HepG2 (cell line): ENCODE data around the gene SLC13A3. TPM values are rescaled to one million over a fixed set of nuclear protein-coding genes. Genes with fewer than 3 reads are reported as not detected.
A peak's percentile ranks its signal among the peaks of the same experiment; 100 is the strongest.

Source experiments
- FLYWCH1 ChIP-seq: sonication (generic); formaldehyde crosslinking; IDR thresholded peaks from 2 replicates; pipeline ENCODE4 v1.8.1; 2023; ENCODE audit warnings: mild to moderate bottlenecking, missing genetic modification reagents
- NFIB ChIP-seq: sonication (generic); formaldehyde crosslinking; IDR thresholded peaks from 2 replicates; pipeline ENCODE4 v1.9.0; 2021; ENCODE audit warnings: missing genetic modification reagents, mild to moderate bottlenecking, borderline replicate concordance
- SATB2 ChIP-seq: sonication (generic); formaldehyde crosslinking; IDR thresholded peaks from 2 replicates; pipeline ENCODE4 v1.5.0; 2020; ENCODE audit warnings: missing genetic modification reagents
- ZBTB33 ChIP-seq: sonication (generic); formaldehyde crosslinking; IDR thresholded peaks from 2 replicates; pipeline ENCODE4 v1.4.0; 2020; ENCODE audit warnings: missing genetic modification reagents
- ZC3H4 ChIP-seq: sonication (generic); formaldehyde crosslinking; IDR thresholded peaks from 2 replicates; pipeline ENCODE4 v1.4.0; 2020; ENCODE audit warnings: missing genetic modification reagents, borderline replicate concordance
- ZNF431 ChIP-seq: sonication (generic); formaldehyde crosslinking; IDR thresholded peaks from 2 replicates; pipeline ENCODE4 v1.9.0; 2022; ENCODE audit warnings: missing genetic modification reagents, low read depth, mild to moderate bottlenecking, borderline replicate concordance
- ZNF768 ChIP-seq: sonication (generic); formaldehyde crosslinking; IDR thresholded peaks from 2 replicates; pipeline ENCODE4 v1.4.0; 2020; ENCODE audit warnings: missing genetic modification reagents
- polyA plus RNA-seq, 8 experiments: library from polyadenylated mRNA; depleted of rRNA in 3 of 8; stranded (reverse) in 7 of 8; unstranded in 1 of 8; fragments of >200 nt; fragmentation: Illumina TruSeq in 4 of 8; extraction: Trizol in 4 of 8; gene quantifications; 2 replicates each; pipeline versions ENCODE4 v1.2.1 to v1.2.3, GENCODE V29; 2011 to 2016; ENCODE audit warnings: low read depth in 4 of 8, missing spikeins in 1 of 8, mixed read lengths in 1 of 8; ENCODE audit not compliant: insufficient read depth in 1 of 8
- total RNA-seq, 5 experiments: library from RNA; depleted of rRNA; stranded (reverse); fragments of >200 nt; fragmentation: Illumina TruSeq; extraction: Trizol; gene quantifications; 2 replicates each; pipeline ENCODE4 v1.2.3, GENCODE V29; 2016; ENCODE audit warnings: low read depth in 1 of 5
- TF ChIP-seq, protein P1 (sequence below): sonication (generic); formaldehyde crosslinking; IDR thresholded peaks from 2 replicates; pipeline ENCODE4 v1.5.0; 2020; ENCODE audit warnings: mild to moderate bottlenecking, missing genetic modification reagents, borderline replicate concordance
- TF ChIP-seq, protein P2 (sequence below): sonication (generic); formaldehyde crosslinking; IDR thresholded peaks from one replicate; pipeline ENCODE4 v1.5.1; 2020; ENCODE audit warnings: mild to moderate bottlenecking, missing genetic modification reagents; ENCODE audit errors: not compliant biosample characterization

SLC13A3 gene
- total and polyA plus RNA-seq, 2 of the 13 experiments (the other 11 are each of a cell fraction or from before 2014, with no cell fraction given) = 66.5 to 76.0 TPM

DNA sequence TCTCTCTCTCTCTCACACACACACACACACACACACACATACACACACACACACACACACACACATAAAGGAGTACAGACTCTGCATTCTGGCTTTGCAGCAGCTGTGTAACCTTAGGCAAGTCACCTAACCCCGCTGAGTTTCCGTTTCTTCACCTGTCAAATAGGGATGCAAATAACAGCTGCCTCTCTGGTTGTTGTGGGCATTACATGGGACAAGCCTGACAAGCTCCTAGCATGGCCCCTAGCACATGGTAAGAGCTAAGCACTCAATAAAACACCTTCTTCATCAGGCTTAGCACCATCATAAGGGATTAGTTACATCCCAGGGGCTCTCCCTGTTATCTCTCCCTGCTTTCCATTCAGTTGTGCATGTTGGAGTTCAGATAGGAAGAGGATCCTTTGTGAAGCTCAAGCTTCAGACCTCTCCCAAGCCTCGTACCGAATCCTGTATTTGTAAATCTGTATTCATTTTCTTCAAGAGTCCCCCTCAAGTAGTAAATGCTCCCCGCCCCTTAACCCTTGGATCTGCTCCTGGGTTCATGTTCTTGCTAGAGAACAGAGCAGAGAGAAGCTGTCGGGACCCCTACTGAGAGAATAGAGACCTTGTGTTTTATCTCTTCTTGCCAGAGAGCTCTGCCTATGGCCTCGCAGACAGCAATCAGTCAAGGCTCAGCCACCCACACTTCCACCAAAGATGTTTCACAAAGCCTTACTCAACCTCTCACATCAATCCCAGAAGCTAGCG is 2.2 kb downstream of the SLC13A3 start (continued):
- TF ChIP-seq, protein P1, sequence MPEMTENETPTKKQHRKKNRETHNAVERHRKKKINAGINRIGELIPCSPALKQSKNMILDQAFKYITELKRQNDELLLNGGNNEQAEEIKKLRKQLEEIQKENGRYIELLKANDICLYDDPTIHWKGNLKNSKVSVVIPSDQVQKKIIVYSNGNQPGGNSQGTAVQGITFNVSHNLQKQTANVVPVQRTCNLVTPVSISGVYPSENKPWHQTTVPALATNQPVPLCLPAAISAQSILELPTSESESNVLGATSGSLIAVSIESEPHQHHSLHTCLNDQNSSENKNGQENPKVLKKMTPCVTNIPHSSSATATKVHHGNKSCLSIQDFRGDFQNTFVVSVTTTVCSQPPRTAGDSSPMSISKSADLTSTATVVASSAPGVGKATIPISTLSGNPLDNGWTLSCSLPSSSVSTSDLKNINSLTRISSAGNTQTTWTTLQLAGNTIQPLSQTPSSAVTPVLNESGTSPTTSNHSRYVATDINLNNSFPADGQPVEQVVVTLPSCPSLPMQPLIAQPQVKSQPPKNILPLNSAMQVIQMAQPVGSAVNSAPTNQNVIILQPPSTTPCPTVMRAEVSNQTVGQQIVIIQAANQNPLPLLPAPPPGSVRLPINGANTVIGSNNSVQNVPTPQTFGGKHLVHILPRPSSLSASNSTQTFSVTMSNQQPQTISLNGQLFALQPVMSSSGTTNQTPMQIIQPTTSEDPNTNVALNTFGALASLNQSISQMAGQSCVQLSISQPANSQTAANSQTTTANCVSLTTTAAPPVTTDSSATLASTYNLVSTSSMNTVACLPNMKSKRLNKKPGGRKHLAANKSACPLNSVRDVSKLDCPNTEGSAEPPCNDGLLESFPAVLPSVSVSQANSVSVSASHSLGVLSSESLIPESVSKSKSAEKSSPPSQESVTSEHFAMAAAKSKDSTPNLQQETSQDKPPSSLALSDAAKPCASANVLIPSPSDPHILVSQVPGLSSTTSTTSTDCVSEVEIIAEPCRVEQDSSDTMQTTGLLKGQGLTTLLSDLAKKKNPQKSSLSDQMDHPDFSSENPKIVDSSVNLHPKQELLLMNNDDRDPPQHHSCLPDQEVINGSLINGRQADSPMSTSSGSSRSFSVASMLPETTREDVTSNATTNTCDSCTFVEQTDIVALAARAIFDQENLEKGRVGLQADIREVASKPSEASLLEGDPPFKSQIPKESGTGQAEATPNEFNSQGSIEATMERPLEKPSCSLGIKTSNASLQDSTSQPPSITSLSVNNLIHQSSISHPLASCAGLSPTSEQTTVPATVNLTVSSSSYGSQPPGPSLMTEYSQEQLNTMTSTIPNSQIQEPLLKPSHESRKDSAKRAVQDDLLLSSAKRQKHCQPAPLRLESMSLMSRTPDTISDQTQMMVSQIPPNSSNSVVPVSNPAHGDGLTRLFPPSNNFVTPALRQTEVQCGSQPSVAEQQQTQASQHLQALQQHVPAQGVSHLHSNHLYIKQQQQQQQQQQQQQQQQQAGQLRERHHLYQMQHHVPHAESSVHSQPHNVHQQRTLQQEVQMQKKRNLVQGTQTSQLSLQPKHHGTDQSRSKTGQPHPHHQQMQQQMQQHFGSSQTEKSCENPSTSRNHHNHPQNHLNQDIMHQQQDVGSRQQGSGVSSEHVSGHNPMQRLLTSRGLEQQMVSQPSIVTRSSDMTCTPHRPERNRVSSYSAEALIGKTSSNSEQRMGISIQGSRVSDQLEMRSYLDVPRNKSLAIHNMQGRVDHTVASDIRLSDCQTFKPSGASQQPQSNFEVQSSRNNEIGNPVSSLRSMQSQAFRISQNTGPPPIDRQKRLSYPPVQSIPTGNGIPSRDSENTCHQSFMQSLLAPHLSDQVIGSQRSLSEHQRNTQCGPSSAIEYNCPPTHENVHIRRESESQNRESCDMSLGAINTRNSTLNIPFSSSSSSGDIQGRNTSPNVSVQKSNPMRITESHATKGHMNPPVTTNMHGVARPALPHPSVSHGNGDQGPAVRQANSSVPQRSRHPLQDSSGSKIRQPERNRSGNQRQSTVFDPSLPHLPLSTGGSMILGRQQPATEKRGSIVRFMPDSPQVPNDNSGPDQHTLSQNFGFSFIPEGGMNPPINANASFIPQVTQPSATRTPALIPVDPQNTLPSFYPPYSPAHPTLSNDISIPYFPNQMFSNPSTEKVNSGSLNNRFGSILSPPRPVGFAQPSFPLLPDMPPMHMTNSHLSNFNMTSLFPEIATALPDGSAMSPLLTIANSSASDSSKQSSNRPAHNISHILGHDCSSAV (CRISPR knock-in tag) = no peak
- no peak for TF ChIP-seq FLYWCH1 (CRISPR knock-in tag)
- no peak for TF ChIP-seq NFIB (CRISPR knock-in tag)
- peak; percentile 42; the same call in 1 of the 2 replicates for TF ChIP-seq ZBTB33 (CRISPR knock-in tag)
- TF ChIP-seq SATB2 (CRISPR knock-in tag) = peak; percentile 38; the same call in 1 of the 2 replicates
- no peak for TF ChIP-seq ZC3H4 (CRISPR knock-in tag)
- peak; percentile 70; the same call in 1 of the 2 replicates for TF ChIP-seq ZNF768 (CRISPR knock-in tag)
- TF ChIP-seq ZNF431 (CRISPR knock-in tag) = no peak
- TF ChIP-seq, protein P2, sequence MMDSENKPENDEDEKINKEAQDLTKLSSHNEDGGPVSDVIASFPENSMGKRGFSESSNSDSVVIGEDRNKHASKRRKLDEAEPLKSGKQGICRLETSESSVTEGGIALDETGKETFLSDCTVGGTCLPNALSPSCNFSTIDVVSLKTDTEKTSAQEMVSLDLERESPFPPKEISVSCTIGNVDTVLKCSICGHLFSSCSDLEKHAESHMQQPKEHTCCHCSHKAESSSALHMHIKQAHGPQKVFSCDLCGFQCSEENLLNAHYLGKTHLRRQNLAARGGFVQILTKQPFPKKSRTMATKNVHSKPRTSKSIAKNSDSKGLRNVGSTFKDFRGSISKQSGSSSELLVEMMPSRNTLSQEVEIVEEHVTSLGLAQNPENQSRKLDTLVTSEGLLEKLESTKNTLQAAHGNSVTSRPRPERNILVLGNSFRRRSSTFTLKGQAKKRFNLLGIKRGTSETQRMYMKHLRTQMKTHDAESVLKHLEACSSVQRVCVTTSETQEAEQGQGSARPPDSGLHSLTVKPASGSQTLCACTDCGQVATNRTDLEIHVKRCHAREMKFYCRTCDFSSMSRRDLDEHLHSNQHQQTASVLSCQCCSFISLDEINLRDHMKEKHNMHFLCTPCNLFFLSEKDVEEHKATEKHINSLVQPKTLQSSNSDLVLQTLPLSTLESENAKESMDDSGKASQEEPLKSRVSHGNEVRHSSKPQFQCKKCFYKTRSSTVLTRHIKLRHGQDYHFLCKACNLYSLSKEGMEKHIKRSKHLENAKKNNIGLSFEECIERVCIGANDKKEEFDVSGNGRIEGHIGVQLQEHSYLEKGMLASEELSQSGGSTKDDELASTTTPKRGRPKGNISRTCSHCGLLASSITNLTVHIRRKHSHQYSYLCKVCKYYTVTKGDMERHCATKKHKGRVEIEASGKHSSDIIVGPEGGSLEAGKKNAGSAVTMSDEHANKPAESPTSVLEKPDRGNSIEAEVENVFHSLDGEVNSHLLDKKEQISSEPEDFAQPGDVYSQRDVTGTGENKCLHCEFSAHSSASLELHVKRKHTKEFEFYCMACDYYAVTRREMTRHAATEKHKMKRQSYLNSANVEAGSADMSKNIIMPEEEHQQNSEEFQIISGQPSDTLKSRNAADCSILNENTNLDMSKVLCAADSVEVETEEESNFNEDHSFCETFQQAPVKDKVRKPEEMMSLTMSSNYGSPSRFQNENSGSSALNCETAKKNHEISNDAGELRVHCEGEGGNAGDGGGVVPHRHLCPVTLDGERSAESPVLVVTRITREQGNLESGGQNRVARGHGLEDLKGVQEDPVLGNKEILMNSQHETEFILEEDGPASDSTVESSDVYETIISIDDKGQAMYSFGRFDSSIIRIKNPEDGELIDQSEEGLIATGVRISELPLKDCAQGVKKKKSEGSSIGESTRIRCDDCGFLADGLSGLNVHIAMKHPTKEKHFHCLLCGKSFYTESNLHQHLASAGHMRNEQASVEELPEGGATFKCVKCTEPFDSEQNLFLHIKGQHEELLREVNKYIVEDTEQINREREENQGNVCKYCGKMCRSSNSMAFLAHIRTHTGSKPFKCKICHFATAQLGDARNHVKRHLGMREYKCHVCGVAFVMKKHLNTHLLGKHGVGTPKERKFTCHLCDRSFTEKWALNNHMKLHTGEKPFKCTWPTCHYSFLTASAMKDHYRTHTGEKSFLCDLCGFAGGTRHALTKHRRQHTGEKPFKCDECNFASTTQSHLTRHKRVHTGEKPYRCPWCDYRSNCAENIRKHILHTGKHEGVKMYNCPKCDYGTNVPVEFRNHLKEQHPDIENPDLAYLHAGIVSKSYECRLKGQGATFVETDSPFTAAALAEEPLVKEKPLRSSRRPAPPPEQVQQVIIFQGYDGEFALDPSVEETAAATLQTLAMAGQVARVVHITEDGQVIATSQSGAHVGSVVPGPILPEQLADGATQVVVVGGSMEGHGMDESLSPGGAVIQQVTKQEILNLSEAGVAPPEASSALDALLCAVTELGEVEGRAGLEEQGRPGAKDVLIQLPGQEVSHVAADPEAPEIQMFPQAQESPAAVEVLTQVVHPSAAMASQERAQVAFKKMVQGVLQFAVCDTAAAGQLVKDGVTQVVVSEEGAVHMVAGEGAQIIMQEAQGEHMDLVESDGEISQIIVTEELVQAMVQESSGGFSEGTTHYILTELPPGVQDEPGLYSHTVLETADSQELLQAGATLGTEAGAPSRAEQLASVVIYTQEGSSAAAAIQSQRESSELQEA (CRISPR knock-in tag) = no peak
